OCI-LY7 (cell line): Measurements from ENCODE around the gene NUFIP2. TPM values are rescaled to one million over a fixed set of nuclear protein-coding genes. Genes with fewer than 3 reads are reported as not detected.
"Not testable (repeated sequence)": the region's sequence is repeated elsewhere in the genome, so short reads cannot be mapped to it uniquely, and the experiment has no call there.

Source experiments
- BruUV-seq: library from RNA; stranded (reverse); fragments of 400-500 nt; replicated peaks from 2 replicates; lab custom pipeline; 2021; lab: Mats Ljungman, UMichigan
- CTCF ChIA-PET: fragments of 300-600 bp; sonication (Branson Sonifier 250); formaldehyde crosslinking; loops from one replicate; lab custom pipeline; 2022; ENCODE audit warnings: antibody characterized with exemption; ENCODE audit not compliant: unreplicated experiment; lab: Charles Lee
- POLR2A ChIA-PET: fragments of 300-600 bp; sonication (Branson Sonifier 250); formaldehyde crosslinking; loops from one replicate; lab custom pipeline; 2022; ENCODE audit warnings: antibody characterized with exemption; lab: Charles Lee
- DNase-seq: peaks from one replicate; pipeline ENCODE4 v3.0.0-alpha.2; 2015; ENCODE audit warnings: low spot score
- H2AFZ ChIP-seq: fragments of 200-600 bp; sonication (generic), shearing (Covaris generic); 2 replicates; pipeline ENCODE4 v1.6.1; 2014; ENCODE audit warnings: mild to moderate bottlenecking, antibody characterized with exemption, low read length, moderate library complexity
- H3K27ac ChIP-seq: fragments of 200-600 bp; sonication (generic); 2 replicates; pipeline ENCODE4 v1.5.1; 2014; ENCODE audit warnings: mixed run types, low read depth, mild to moderate bottlenecking, moderate library complexity, low read length, inconsistent platforms; ENCODE audit not compliant: poor library complexity, severe bottlenecking
- H3K36me3 ChIP-seq: fragments of 200-600 bp; sonication (generic); 2 replicates; pipeline ENCODE4 v1.6.1; 2014; ENCODE audit warnings: mild to moderate bottlenecking, antibody characterized with exemption, low read length, moderate library complexity, mixed read lengths; ENCODE audit not compliant: insufficient read depth
- H3K4me1 ChIP-seq: fragments of 200-600 bp; sonication (generic); 2 replicates; pipeline ENCODE4 v1.5.1; 2014; ENCODE audit warnings: mild to moderate bottlenecking, low read length; ENCODE audit not compliant: insufficient read depth, poor library complexity, severe bottlenecking
- H3K4me2 ChIP-seq: fragments of 200-600 bp; sonication (generic); 2 replicates; pipeline ENCODE4 v1.6.1; 2014; ENCODE audit warnings: mild to moderate bottlenecking, low read length
- H3K4me3 ChIP-seq: fragments of 200-600 bp; sonication (generic); 2 replicates; pipeline ENCODE4 v1.5.1; 2014; ENCODE audit warnings: mild to moderate bottlenecking, low read depth, low read length; ENCODE audit not compliant: poor library complexity, severe bottlenecking
- H3K79me2 ChIP-seq: fragments of 200-600 bp; sonication (generic); 2 replicates; pipeline ENCODE4 v1.6.1; 2016; ENCODE audit warnings: low read depth, mild to moderate bottlenecking, low read length, moderate library complexity, mixed read lengths; ENCODE audit not compliant: insufficient read depth
- H3K9me2 ChIP-seq: fragments of 200-600 bp; sonication (generic); 2 replicates; pipeline ENCODE4 v1.6.1; 2016; ENCODE audit warnings: mild to moderate bottlenecking, low read length, mixed read lengths; ENCODE audit not compliant: insufficient read depth
- H3K9me3 ChIP-seq: fragments of 200-600 bp; sonication (generic); 2 replicates; pipeline ENCODE4 v1.6.1; 2014; ENCODE audit warnings: mild to moderate bottlenecking, mixed run types, low read length, mixed read lengths
- H4K20me1 ChIP-seq: fragments of 200-600 bp; sonication (generic); 2 replicates; pipeline ENCODE4 v1.6.1; 2014; ENCODE audit warnings: mild to moderate bottlenecking, antibody characterized with exemption, low read length, moderate library complexity, mixed read lengths; ENCODE audit not compliant: insufficient read depth
- CTCF ChIP-seq: fragments of 200-600 bp; sonication (generic); conservative IDR thresholded peaks from 2 replicates; pipeline ENCODE4 v1.5.1; 2014; ENCODE audit warnings: mild to moderate bottlenecking, antibody characterized with exemption, low read length, moderate library complexity, mixed read lengths
- EZH2phosphoT487 ChIP-seq: fragments of 200-600 bp; sonication (generic); IDR thresholded peaks from 2 replicates; pipeline ENCODE4 v1.6.1; 2018; ENCODE audit warnings: low read depth, borderline replicate concordance, mild to moderate bottlenecking, mixed run types, antibody characterized with exemption, low read length, moderate library complexity, mixed read lengths
- intact Hi-C: fragments of 100-400 bp; cut with micrococcal nuclease; formaldehyde crosslinking; loops from one replicate; pipeline ENCODE4 v1.10.0; 2022; ENCODE audit not compliant: unreplicated experiment
- total RNA-seq, 2 experiments: library from RNA; depleted of rRNA in 1 of 2; stranded (reverse); fragments of >200 nt in 1 of 2; shearing (Covaris generic) in 1 of 2; gene quantifications; 2 replicates each; pipeline ENCODE4 v1.2.3, GENCODE V29; 2014 to 2022

Gene NUFIP2
- total RNA-seq, 2 experiments from 2014 or later, result 37.1 to 71.4 TPM

GRCh38 chr17:29225396-29225795 lies 68.6 kb downstream of the NUFIP2 start:
- no peak overlapping the region for H3K4me2 ChIP-seq
- no peaks in the 10 kb centered on the region for H3K9me3 ChIP-seq
- H3K4me3 ChIP-seq, result no peak overlapping the region
- CTCF ChIA-PET, result interaction anchor here (0.5 kb wide), 1 partner anchor 134 kb away, joined by 3 read pairs; no protein-coding TSS in a partner anchor
- H3K79me2 ChIP-seq, result no peaks in the 10 kb centered on the region
- no peaks in the 10 kb centered on the region for H3K36me3 ChIP-seq
- TF ChIP-seq EZH2phosphoT487 (no peak), CTCF (no peak)
- no TSS peak for BruUV-seq
- no peaks in the 10 kb centered on the region for H3K9me2 ChIP-seq
- H3K4me1 ChIP-seq, result no peaks in the 10 kb centered on the region
- POLR2A ChIA-PET, result no interaction called here
- H2AFZ ChIP-seq, result no peak overlapping the region
- no peak overlapping the region for H3K27ac ChIP-seq
- intact Hi-C loops, result no loop called here
- H4K20me1 ChIP-seq, result no peaks in the 10 kb centered on the region
- no peak for DNase-seq

- H3K4me2 ChIP-seq, H3K4me3 ChIP-seq, H3K9me2 ChIP-seq, DNase-seq, H3K27ac ChIP-seq, H3K9me3 ChIP-seq, H3K4me1 ChIP-seq, H4K20me1 ChIP-seq, H2AFZ ChIP-seq, CTCF ChIA-PET, H3K79me2 ChIP-seq, BruUV-seq, intact Hi-C loops, H3K36me3 ChIP-seq, POLR2A ChIA-PET: not testable (repeated sequence)
Observed at GRCh38 chr17:29221338-29221737, 72.6 kb downstream of the NUFIP2 start.

- TF ChIP-seq CTCF (peak; percentile 100), EZH2phosphoT487 (no peak)
- no peaks in the 10 kb centered on the region for H4K20me1 ChIP-seq
- no TSS peak for BruUV-seq
- H3K9me2 ChIP-seq, result no peaks in the 10 kb centered on the region
- no peaks in the 10 kb centered on the region for H3K36me3 ChIP-seq
- no peaks in the 10 kb centered on the region for H3K79me2 ChIP-seq
- peak; percentile 84 for DNase-seq
- POLR2A ChIA-PET, result interaction anchor here (0.5 to 1.2 kb wide), 4 partner anchors 70 to 626 kb away, joined by 3 to 6 read pairs (median 4); no protein-coding TSS in a partner anchor
- CTCF ChIA-PET, result interaction anchor here (0.9 to 1.3 kb wide), 5 partner anchors 10 to 95 kb away, joined by 3 to 6 read pairs (median 3); no protein-coding TSS in a partner anchor
- H3K4me1 ChIP-seq, result peaks cover 14% of the 10 kb centered on the region
- peak overlapping the region; percentile 22; the same call in 1 of the 2 replicates for H3K4me2 ChIP-seq
- intact Hi-C loops, result loop anchor here (1.0 kb wide), 1 partner anchor 70 kb away; no protein-coding TSS in a partner anchor
- no peaks in the 10 kb centered on the region for H3K9me3 ChIP-seq
- peak overlapping the region; percentile 54; the same call in 1 of the 2 replicates for H2AFZ ChIP-seq
- no peak overlapping the region for H3K4me3 ChIP-seq
- H3K27ac ChIP-seq, result no peak overlapping the region
Observed at GRCh38 chr17:29219378-29220047, 74.4 kb downstream of the NUFIP2 start.
